Transverse colon (tissue), 4 donors: Measurements from ENCODE around the gene ZNF90.

Experiments
- EP300 ChIP-seq: sonication (generic); formaldehyde crosslinking; IDR thresholded peaks from one replicate; pipeline ENCODE4 v1.6.1; 2017; ENCODE audit warnings: antibody characterized with exemption, low read depth
- POLR2AphosphoS5 ChIP-seq, 3 donors: sonication (generic); formaldehyde crosslinking; IDR thresholded peaks; one replicate each; pipeline ENCODE4 v1.6.1; 2016; ENCODE audit warnings: antibody characterized with exemption in 3 of 3
- TF ChIP-seq, protein P1 (sequence below), 5 experiments: fragments of 200-600 bp in 3 of 5; fragments of 450-650 bp in 2 of 5; sonication (generic) in 3 of 5; IDR thresholded peaks; 1 replicate in 2 of 5; 2 replicates in 3 of 5; pipeline ENCODE4 v1.5.1; 2016 to 2017; ENCODE audit warnings: antibody characterized with exemption in 5 of 5, inconsistent platforms in 3 of 5, mild to moderate bottlenecking in 2 of 5, moderate library complexity in 1 of 5

DNA sequence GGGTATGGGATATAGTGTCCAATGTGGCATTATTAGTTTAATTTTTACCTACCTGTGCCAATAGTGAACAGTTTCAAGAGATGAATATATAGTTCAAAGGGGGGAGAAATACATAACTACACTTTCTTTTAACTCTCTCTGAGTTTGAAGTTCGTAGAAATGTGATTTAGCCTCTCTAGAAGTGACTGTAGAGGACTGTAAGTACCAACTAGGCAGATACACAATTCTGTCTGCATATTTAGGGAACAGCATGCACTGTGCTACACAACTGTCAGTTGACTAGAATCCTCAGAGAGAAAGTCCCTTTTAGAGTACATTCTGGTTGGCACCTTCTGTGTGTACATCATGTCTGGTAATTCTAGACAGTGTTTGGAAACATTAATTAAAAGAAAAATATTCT is 17.5 kb upstream of the ZNF90 start:
- TF ChIP-seq, protein P1, sequence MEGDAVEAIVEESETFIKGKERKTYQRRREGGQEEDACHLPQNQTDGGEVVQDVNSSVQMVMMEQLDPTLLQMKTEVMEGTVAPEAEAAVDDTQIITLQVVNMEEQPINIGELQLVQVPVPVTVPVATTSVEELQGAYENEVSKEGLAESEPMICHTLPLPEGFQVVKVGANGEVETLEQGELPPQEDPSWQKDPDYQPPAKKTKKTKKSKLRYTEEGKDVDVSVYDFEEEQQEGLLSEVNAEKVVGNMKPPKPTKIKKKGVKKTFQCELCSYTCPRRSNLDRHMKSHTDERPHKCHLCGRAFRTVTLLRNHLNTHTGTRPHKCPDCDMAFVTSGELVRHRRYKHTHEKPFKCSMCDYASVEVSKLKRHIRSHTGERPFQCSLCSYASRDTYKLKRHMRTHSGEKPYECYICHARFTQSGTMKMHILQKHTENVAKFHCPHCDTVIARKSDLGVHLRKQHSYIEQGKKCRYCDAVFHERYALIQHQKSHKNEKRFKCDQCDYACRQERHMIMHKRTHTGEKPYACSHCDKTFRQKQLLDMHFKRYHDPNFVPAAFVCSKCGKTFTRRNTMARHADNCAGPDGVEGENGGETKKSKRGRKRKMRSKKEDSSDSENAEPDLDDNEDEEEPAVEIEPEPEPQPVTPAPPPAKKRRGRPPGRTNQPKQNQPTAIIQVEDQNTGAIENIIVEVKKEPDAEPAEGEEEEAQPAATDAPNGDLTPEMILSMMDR (IDR thresholded peaks at IDR 0.05): no peak
- TF ChIP-seq EP300 (no peak), POLR2AphosphoS5 (IDR thresholded peaks at IDR 0.05) (no peak)
